Ascending aorta (tissue), 2 donors: Measurements from ENCODE around the gene PPFIBP2. TPM values are rescaled to one million over a fixed set of nuclear protein-coding genes. Genes with fewer than 3 reads are reported as not detected.
"Not testable (repeated sequence)": the region's sequence is repeated elsewhere in the genome, so short reads cannot be mapped to it uniquely, and the experiment has no call there.

Source experiments
- DNase-seq, 2 donors: peaks; one replicate each; pipeline ENCODE4 v3.0.0-alpha.2; 2019; ENCODE audit warnings: low spot score in 2 of 2
- H3K27ac ChIP-seq, 2 donors: fragments of 200-600 bp; sonication (generic); one replicate each; pipeline ENCODE4 v1.5.1; 2016 to 2017; ENCODE audit warnings: mild to moderate bottlenecking in 1 of 2
- H3K27me3 ChIP-seq: fragments of 200-600 bp; sonication (generic); one replicate; pipeline ENCODE4 v1.5.1; 2017
- H3K36me3 ChIP-seq, 2 donors: fragments of 200-600 bp; sonication (generic); one replicate each; pipeline ENCODE4 v1.5.1; 2016
- H3K4me1 ChIP-seq, 2 donors: fragments of 200-600 bp; sonication (generic); one replicate each; pipeline ENCODE4 v1.5.1; 2016 to 2017; ENCODE audit warnings: mild to moderate bottlenecking in 1 of 2
- H3K4me3 ChIP-seq, 2 donors: fragments of 200-600 bp; sonication (generic); one replicate each; pipeline ENCODE4 v1.5.1; 2016 to 2017; ENCODE audit warnings: mild to moderate bottlenecking in 1 of 2
- H3K9me3 ChIP-seq, 2 donors: fragments of 200-600 bp; sonication (generic); one replicate each; pipeline ENCODE4 v1.5.1; 2016
- CTCF ChIP-seq, 3 experiments: fragments of 200-600 bp in 2 of 3; fragments of 450-650 bp in 1 of 3; sonication (generic) in 2 of 3; IDR thresholded peaks; one replicate each; pipeline ENCODE4 v1.5.1; 2016 to 2019; ENCODE audit warnings: antibody characterized with exemption in 3 of 3, mild to moderate bottlenecking in 1 of 3, moderate library complexity in 1 of 3
- intact Hi-C: fragments of 100-400 bp; cut with DNase I; formaldehyde crosslinking; loops from one replicate; pipeline ENCODE4 v1.15.1; 2023
- total RNA-seq: library from RNA; depleted of rRNA; stranded (reverse); fragments of >200 nt; gene quantifications from one replicate; pipeline ENCODE4 v1.1.0, GENCODE V29; 2016

Gene PPFIBP2
- total RNA-seq, 1 donor from 2014 or later = 4.2 TPM

- Histone ChIP-seq H3K9me3 (no peaks in the 10 kb centered on the region), H3K4me1 (no peaks in the 10 kb centered on the region), H3K4me3 (no peak overlapping the region), H3K36me3 (peaks cover 39 to 55% of the 10 kb centered on the region in 2 donors), H3K27ac (no peak overlapping the region), H3K27me3 (no peaks in the 10 kb centered on the region)
- DNase-seq = peak in 1 of 2 donors; percentile 24
- intact Hi-C loops = no loop called here
- TF ChIP-seq CTCF (IDR thresholded peaks at IDR 0.05) = no peak
Measured at GRCh38 chr11:7656704-7657103, 142.9 kb downstream of the PPFIBP2 start.

- intact Hi-C loops = no loop called here
Measured at GRCh38 chr11:7657306-7658025, 143.7 kb downstream of the PPFIBP2 start.

GRCh38 chr11:7663531-7663930 is 149.7 kb downstream of the PPFIBP2 start:
- H3K4me1 ChIP-seq, H3K27ac ChIP-seq, H3K4me3 ChIP-seq, H3K36me3 ChIP-seq, H3K9me3 ChIP-seq, H3K27me3 ChIP-seq, intact Hi-C loops, DNase-seq: not testable (repeated sequence)

More at GRCh38 chr11:7657306-7658025, 143.7 kb downstream of the PPFIBP2 start:
- H3K4me1 ChIP-seq = no peaks in the 10 kb centered on the region
- TF ChIP-seq CTCF (IDR thresholded peaks at IDR 0.05) = peak in 2 of 3 experiments; percentile 18 to 44
- no peaks in the 10 kb centered on the region for H3K9me3 ChIP-seq
- H3K36me3 ChIP-seq = peaks cover 31 to 47% of the 10 kb centered on the region in 2 donors
- DNase-seq = peak in 1 of 2 donors; percentile 21
- H3K27ac ChIP-seq = no peak overlapping the region
- no peak overlapping the region for H3K4me3 ChIP-seq
- no peaks in the 10 kb centered on the region for H3K27me3 ChIP-seq

- H3K36me3 ChIP-seq = peaks cover 0 to 6% of the 10 kb centered on the region in 2 donors
- no peaks in the 10 kb centered on the region for H3K9me3 ChIP-seq
- no peak overlapping the region for H3K4me3 ChIP-seq
- TF ChIP-seq CTCF (IDR thresholded peaks at IDR 0.05) = no peak
- intact Hi-C loops = loop anchor here (1.0 kb wide), 1 partner anchor 94 kb away; no protein-coding TSS in a partner anchor
- H3K27me3 ChIP-seq = no peaks in the 10 kb centered on the region
- DNase-seq = no peak
- no peaks in the 10 kb centered on the region for H3K4me1 ChIP-seq
- H3K27ac ChIP-seq = no peak overlapping the region
Measured at GRCh38 chr11:7664867-7665266, 151.1 kb downstream of the PPFIBP2 start.

- Histone ChIP-seq H3K27ac (no peak overlapping the region), H3K4me1 (no peaks in the 10 kb centered on the region), H3K27me3 (no peaks in the 10 kb centered on the region), H3K4me3 (no peak overlapping the region), H3K9me3 (no peaks in the 10 kb centered on the region), H3K36me3 (peaks cover 0 to 6% of the 10 kb centered on the region in 2 donors)
- peak; percentile 75 to 88 (median 82) for TF ChIP-seq CTCF (IDR thresholded peaks at IDR 0.05)
- DNase-seq = peak; percentile 23 to 90
- intact Hi-C loops = loop anchor here (1.0 kb wide), 1 partner anchor 94 kb away; no protein-coding TSS in a partner anchor
Measured at GRCh38 chr11:7665473-7666291, 151.9 kb downstream of the PPFIBP2 start.
